GM19023 (cell line): ENCODE results near the gene DBF4B.

Source experiments
- ATAC-seq: cut with Tn5 transposase; IDR thresholded peaks from one replicate; pipeline ENCODE4 v1.9.1; 2021; ENCODE audit warnings: mild to moderate bottlenecking, moderate library complexity; ENCODE audit not compliant: unreplicated experiment

DBF4B gene

DNA sequence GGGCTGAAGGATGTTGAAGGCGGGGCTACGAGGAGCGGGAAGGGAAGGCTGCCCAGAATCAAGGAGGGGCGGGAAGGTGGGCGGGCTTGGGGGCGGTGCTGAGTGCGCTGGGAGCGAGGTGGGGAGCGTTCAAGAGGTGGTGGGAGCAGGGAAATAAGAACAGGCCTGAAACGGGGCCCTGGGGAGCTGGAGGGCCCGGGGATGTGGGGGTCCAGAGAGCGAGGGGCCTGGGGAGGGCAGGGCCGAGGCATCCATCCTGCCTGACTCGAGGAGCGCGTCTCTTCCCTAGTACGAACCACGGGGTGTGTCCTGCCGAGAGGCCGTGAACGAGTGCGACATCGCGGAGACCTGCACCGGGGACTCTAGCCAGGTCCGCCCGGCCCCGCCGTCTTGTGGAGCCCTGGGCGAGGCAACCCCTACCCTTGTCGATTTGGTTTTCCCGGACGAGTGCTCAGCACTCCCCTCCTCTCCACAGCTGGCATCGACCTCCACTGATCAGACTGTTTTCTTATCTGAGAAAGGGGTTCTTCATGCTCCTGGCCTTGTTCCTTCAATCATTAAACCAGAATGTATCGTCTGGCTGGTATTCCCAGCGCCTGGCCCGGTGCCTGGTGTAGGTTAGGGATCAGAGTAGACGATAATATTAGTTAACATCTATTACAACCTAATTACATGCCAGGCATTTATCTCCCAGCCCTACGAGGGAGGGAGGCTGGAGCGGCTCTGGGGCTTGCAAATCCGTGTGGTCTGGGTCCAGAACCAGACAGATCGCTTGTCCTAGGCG lies 67.6 kb downstream of the DBF4B start:
- ATAC-seq, result peak; percentile 4

DNA sequence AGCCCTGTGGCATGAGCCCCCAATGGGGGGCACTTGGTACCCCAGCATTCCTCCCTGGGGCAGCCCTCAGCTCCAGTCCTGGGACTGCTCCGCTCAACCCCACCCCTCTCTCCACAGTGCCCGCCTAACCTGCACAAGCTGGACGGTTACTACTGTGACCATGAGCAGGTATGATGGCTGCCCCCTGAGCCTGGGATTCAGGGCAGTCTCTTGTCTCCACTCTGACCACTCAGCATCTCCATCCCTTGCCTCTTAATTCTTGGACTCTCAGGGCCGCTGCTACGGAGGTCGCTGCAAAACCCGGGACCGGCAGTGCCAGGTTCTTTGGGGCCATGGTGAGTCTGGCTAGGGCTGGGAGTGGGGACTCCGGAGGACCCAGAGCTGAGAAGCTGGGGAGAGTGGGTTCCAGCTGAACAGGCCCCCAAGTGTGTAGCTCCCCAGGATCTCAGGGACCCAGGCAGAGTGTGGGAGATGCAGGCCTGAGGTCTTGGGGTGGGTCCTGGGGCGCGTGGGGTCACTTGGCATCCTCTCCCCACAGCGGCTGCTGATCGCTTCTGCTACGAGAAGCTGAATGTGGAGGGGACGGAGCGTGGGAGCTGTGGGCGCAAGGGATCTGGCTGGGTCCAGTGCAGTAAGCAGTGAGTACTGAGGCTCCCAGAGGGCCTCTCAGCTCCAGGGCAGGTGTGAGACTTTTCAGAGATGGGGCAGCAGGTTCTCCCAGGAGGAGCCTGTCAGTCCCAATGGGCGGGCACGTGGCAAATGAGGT lies 68.3 kb downstream of the DBF4B start:
- ATAC-seq, result no peak

DNA sequence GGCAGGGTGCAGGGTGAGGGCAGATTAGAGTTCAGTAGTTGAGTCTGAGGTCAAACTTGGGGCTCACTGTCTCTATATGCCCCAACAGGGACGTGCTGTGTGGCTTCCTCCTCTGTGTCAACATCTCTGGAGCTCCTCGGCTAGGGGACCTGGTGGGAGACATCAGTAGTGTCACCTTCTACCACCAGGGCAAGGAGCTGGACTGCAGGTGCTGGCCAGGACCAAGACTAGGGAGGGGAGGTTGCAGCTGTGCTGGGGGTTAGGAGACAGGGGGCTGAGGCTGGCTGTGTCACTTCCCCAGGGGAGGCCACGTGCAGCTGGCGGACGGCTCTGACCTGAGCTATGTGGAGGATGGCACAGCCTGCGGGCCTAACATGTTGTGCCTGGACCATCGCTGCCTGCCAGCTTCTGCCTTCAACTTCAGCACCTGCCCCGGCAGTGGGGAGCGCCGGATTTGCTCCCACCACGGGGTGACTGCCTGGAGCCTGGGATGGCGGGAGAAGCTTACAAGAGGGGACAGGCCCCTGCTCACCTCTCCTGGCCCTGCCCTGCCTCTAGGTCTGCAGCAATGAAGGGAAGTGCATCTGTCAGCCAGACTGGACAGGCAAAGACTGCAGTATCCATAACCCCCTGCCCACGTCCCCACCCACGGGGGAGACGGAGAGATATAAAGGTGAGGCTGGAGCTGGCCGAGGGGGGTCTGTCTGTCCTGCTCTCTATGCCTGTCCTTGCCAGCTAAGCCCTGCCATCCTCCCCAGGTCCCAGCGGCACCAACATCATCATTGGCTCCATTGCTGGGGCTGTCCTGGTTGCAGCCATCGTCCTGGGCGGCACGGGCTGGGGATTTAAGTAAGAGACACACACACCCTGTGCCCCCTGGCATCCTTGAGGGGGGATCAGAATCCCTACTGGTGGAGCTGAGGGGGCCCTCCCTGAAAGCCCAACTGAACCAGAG lies 69.2 kb downstream of the DBF4B start:
- no peak for ATAC-seq

DNA sequence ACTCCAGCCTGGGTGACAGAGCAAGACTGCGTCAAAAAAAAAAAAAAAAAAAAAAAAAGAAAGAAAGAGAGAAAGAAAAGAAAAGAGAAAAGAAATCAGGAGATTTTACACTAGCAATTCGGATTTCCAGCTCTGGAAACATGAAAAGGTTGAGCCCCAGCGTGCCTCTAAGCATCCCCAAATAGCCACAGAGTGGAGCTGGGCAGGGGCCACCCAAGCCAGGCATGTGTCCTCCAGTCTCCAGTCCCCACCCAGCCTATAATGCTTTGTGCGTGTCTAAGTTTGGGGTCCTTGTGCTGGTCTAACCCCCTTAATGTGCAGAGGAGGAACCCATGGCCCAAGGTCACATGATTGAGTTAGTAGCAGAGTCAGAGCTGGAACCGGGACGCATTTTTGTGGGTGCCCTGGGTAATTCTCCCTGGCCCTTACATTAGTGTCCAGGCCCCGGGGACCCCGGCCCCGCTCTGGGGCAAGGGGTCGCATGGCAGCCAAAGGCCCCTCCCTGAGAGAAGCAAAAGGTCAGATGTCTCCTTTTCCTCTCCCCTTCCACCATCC lies 70.3 kb downstream of the DBF4B start:
- ATAC-seq, result no peak

DNA sequence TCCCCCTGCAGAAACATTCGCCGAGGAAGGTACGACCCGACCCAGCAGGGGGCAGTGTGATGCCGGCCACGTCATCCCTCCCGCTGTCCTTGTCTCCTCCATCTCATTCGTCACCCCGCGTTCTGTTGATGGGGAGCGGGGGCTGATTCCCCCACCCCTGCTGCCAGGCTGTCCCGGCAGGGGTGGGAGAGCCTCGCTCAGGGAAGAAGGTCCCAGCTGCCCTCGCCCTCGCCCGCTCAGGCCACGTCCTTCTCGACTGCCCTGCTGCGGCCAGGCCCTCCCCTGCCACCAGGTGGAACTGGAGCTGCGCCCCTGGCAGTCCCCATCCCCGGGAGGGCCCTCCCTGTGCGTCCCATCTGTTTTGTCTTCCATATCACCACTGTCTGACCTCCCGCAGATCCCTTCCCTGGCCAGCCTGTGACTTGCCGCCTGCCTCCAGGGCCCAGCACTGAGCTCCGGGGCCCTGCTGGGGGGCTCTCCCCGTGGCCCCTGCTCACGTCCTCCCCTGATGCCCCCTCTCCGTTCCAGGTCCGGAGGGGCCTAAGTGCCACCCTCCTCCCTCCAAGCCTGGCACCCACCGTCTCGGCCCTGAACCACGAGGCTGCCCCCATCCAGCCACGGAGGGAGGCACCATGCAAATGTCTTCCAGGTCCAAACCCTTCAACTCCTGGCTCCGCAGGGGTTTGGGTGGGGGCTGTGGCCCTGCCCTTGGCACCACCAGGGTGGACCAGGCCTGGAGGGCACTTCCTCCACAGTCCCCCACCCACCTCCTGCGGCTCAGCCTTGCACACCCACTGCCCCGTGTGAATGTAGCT lies 71.0 kb downstream of the DBF4B start:
- no peak for ATAC-seq

DNA sequence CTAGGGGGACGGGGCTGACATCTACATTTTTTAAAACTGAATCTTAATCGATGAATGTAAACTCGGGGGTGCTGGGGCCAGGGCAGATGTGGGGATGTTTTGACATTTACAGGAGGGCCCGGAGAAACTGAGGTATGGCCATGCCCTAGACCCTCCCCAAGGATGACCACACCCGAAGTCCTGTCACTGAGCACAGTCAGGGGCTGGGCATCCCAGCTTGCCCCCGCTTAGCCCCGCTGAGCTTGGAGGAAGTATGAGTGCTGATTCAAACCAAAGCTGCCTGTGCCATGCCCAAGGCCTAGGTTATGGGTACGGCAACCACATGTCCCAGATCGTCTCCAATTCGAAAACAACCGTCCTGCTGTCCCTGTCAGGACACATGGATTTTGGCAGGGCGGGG lies 71.7 kb downstream of the DBF4B start:
- ATAC-seq, result no peak

DNA sequence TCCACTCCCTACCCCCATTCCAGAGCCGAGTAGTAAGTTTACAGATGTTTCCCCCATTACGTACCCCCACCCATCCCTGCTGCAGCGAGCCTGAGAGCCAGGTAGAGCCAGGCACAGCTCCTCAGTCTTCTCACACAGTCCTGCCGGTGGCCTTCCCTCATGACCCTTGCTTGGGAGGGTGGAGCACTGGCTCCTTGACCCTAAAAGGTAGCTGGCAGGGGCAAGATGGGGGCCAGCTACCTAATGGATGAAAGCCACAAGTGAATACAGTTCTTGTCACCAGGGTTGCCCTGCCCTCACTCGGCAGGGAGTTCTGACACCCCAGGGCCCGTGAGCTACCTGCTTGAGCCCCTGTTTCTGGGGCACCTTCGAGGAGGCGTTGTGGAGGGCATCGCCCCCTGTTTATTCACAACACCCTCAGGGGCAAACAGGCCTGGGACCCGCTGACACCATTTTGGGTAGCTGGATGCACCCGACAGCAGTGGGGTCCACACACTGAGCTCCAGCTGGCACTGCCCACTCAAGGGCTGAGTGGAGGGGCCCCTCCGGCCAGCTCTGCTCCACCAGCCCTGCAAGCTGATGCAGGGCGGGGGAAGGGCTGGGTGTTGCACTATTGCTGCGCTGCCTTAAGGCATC lies 72.5 kb downstream of the DBF4B start:
- no peak for ATAC-seq

DNA sequence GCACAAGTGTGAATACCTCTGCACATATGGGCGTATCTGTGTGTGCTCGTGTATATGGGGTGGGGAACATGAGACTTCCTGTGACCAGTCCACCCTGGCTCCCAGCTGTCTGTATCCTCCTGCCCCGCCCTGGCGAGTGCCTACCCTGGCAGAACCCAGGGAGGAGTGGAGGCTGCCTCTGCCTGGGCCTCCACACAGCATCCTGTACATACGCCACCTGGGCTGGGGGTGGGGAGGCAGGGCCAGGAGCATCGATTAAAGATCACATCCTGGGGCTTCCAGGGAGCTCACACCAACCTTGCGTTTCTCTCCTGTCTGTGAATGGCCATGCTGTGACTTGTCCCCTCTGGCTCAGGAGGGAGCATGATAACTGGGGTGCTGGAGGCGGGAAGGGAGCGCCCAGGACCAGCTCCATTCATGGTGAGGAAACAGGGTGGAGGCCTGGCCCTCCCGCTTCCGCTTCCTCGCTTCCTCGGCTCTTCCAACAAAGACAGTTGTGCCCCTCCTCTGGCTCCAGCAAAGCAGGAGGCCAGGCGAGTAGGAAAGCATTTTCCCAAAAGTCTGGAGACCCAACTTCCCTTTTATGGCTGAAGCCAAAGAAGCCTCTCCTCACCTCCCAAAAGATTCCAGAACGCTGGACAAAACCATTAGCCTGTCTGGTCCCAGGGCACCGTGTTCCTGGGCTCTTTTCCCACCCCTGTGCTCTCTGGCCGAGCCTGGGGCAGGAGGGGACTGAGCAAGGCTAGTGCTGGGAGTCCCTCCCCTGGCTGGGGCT lies 73.3 kb downstream of the DBF4B start:
- no peak for ATAC-seq

DNA sequence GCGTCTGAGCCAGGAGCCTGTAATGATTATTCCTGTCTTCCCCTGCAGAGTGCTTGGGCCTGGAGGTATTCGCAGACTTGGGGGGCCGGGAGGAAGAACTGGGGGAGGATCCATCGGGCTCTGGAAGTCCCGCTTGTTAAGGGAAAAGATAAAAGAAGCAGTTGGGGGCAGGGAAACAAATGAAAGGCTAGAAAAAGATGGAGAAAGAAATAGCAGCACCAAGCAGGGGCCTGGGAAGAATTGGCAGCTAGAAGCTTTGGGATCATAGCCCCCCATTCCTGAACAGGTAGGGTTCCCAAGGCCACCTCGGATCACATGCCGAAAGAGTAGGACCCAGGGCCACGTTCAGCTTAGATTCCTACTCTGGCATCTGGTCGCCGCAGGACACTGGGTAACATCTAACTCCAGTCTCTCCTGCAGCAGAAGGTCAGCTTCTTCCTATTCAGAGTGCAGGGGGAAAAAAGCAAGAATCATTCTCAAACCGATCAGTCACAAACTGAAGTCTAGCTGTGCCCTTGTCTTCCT lies 73.9 kb downstream of the DBF4B start:
- ATAC-seq, result no peak

DNA sequence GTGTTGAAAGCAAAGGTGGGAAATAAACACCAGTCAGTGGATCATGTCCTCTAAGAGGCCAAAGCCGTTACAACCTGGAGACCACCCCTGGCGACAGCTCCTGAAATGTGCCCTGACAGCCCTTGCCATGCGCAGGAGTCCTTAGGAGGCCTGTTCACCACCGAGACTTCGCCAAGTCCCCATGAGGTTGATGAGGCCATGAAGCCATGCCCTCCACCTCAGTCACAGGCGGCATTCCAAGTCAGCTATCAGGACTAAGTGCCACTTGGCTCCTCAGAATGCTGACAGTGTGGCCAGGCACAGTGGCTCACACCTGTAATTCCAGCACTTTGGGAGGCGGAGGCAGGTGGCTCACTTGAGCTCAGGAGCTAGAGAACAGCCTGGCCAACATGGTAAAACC lies 77.5 kb downstream of the DBF4B start:
- no peak for ATAC-seq

DNA sequence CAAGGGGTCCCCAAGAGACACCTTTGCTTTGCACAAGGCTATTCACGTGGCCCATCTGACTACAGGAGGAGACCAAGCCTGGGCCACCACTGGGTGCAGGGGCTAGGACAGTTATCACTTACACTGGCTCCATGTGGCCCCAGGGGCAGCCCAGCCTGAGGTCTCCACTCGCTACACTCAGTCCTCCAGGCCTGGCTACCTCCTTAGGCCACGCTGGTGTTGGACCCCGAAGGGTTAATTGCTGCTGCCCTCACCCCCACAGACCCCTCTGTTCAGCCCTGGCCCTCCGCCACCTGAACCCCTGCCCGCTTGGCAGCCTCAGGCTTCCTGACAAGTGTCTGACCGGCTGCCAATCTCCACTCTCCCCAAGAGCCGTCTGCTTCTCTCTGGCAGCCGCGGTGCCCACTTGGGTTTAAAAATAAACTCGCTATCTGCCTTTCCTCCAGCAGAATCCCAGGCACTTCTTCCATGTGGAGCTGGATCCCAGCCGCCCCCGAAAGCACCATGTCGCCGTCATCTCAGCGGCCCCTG lies 78.2 kb downstream of the DBF4B start:
- no peak for ATAC-seq

DNA sequence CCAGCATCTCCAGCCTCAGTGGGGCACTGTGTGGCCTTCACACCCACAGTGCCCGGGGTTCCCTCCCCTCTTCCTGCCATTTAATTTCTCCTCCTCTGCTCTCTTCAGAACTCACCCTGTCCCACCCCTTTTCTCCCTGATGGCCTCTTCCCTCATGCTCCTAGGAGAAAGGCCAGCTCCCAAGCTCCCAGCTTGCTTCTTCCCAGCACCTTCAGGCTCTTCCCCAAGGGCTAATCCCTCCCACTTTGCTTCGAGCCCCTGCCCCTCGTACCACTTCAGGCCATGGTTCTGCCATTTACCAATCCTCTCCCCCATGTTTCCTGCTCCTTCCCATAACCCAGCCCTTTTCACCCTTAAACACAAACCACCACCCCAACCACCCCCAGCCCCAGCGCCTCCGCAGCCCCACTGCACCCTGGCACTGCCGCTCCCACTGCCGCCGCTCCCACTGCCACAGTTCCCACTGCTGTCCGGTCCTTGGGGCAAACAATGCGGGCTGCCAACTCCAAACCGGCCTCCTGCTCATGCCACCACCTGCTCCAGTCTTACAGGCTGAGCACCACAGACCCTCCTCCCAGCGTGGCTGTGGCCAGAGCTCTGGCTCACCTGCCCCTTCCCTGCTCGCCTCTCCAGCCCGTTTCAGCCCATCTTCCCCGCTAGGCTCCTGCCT lies 78.9 kb downstream of the DBF4B start:
- no peak for ATAC-seq

DNA sequence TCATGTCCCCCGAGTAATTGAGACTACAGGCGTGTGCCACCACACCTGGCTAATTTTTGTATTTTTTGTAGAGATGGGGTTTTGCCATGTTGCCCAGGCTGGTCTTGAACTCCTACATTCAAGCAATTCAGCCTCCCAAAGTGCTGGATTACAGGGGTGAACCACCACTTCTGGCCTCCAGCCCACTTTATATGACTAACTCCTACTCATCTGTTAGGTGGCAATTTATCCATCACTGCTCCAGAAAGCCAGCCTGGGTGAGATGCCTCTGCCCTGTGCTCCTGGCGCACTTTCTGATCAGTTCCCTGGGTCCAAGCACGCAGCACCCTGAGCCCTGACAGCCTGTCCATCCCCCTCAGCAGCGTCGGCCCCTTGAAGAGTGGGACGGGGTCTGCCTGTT lies 79.7 kb downstream of the DBF4B start:
- no peak for ATAC-seq

DNA sequence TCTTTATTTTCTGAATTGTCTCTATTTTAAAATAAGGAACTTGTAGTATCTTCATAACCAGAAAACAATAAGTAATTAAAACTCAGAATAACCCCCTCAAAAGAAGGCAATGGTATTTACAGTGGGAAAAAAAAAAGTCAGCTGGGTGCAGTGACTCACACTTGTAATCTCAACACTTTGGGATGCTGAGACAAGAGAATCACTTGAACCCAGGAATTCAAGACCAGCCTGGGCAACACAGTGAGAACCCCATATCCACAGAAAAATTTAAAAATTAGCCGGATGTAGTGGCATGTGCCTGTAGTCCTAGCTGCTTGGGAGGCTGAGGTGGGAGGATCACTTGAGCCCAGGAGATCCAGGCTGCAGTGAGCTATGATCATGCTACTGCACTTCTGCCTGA lies 83.8 kb downstream of the DBF4B start:
- no peak for ATAC-seq

DNA sequence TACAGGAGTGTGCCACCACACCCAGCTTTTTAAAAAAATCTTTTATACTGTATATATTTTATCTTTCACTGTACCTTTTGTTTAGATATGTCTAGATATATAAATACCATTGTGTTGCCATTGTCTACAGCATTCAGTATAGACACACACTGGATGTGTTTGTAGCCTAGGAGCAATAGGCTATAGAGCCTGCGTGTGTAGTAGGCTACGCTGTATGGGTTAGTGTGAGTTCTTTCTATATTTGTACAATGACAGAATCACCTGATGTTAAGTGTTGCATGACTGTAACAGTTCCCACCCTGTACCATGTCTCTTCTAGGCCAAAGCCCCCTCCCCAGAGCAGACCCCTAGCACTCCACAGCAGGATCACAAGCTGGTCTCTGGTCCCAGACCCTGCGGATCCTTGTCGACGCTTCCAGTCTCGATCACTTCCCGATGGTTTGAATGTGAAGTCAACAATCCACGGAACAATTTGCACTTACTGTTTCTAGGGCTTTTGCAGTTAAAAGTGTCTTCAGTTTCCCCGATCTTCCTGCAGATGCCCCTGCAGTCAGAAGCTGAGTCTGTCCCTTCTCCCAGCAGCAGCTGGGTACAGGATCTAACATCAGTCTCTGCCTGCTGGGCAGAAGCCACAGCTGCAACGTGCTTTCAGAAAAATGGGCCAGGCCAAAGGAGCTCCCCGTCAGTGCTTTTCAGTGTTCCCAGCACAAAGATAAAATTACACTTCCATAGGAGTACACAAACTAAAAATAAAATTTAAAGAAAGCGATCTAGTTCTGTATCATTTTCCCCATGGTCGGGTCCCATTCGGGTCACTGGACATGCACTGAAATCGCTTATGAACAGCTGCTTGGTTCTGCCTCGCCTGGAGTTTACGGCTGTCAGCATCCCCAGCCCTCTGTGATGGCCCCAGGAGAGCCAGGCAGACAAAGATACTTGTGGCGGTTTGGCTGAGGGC lies 85.7 kb downstream of the DBF4B start:
- ATAC-seq, result no peak

DNA sequence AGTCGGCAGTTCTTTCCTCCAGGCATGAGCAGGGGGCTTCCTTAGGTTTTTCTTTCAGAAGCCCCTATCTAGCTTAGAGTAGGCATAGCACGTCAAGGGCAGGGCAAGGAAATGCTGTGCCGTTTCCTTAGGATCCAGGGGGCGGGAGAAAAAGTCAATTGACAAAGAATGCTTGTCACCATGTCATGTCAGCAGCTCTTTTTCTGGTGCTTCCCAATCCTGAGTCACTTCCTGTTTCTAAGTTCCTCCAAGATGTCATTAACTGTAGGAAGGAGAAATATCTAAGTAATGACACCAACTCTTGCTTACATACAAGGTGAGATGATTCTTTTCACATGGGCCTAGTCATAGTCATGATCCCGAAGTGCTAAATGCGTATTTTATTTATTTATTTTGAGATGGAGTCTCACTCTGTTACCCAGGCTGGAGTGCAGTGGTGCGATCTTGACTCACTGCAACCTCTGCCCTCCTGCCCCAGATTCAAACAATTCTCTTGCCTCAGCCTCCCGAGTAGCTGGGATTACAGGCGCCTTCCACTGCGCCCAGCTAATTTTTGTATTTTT lies 86.5 kb downstream of the DBF4B start:
- ATAC-seq, result no peak
